HepG2 (cell line): Measurements from ENCODE around the gene KCNG4.

Experiments
- ASH2L ChIP-seq: fragments of 300-600, 200-600 bp; sonication (generic); IDR thresholded peaks from 2 replicates; pipeline ENCODE4 v1.7.0; 2017; ENCODE audit warnings: low read depth, mild to moderate bottlenecking, moderate library complexity, mixed read lengths, low read length; ENCODE audit not compliant: insufficient read length
- BRD4 ChIP-seq: sonication (generic); formaldehyde crosslinking; IDR thresholded peaks from 2 replicates; pipeline ENCODE4 v1.4.0; 2020; ENCODE audit warnings: missing genetic modification reagents
- JUN ChIP-seq: sonication (generic); formaldehyde crosslinking; IDR thresholded peaks from 2 replicates; pipeline ENCODE4 v1.4.0; 2020; ENCODE audit warnings: mild to moderate bottlenecking, missing genetic modification reagents
- NFATC3 ChIP-seq: sonication (generic); formaldehyde crosslinking; IDR thresholded peaks from 2 replicates; pipeline ENCODE4 v1.5.1; 2020; ENCODE audit warnings: mild to moderate bottlenecking, missing genetic modification reagents
- POLR2A ChIP-seq, 2 experiments: IDR thresholded peaks; 2 replicates each; pipeline ENCODE4 v1.6.1; 2011; ENCODE audit warnings: low read depth in 2 of 2, low read length in 2 of 2, mild to moderate bottlenecking in 1 of 2, moderate library complexity in 1 of 2; ENCODE audit not compliant: insufficient read depth in 1 of 2
- PRDM10 ChIP-seq: sonication (generic); formaldehyde crosslinking; IDR thresholded peaks from 2 replicates; pipeline ENCODE4 v1.4.0; 2020; ENCODE audit warnings: low read depth, missing genetic modification reagents
- RELA ChIP-seq: sonication (generic); formaldehyde crosslinking; IDR thresholded peaks from 2 replicates; pipeline ENCODE4 v1.4.0; 2020; ENCODE audit warnings: missing genetic modification reagents
- TAF1 ChIP-seq: sonication (generic); formaldehyde crosslinking; IDR thresholded peaks from 2 replicates; pipeline ENCODE4 v1.4.0; 2020; ENCODE audit warnings: missing genetic modification reagents
- U2AF1 ChIP-seq: fragments of 200-400 bp; formaldehyde crosslinking; optimal IDR thresholded peaks from 2 replicates; pipeline ENCODE3; 2017; ENCODE audit warnings: mild to moderate bottlenecking, low read depth, low read length
- WIZ ChIP-seq: sonication (generic); formaldehyde crosslinking; IDR thresholded peaks from 2 replicates; pipeline ENCODE4 v1.5.1; 2020; ENCODE audit warnings: mild to moderate bottlenecking, missing genetic modification reagents
- ZNF121 ChIP-seq: sonication (generic); formaldehyde crosslinking; IDR thresholded peaks from 2 replicates; pipeline ENCODE4 v1.5.0; 2020; ENCODE audit warnings: mild to moderate bottlenecking, missing genetic modification reagents
- ZNF503 ChIP-seq: sonication (generic); formaldehyde crosslinking; IDR thresholded peaks from 2 replicates; pipeline ENCODE4 v1.4.0; 2020; ENCODE audit warnings: missing genetic modification reagents
- TF ChIP-seq, protein P1 (sequence below): sonication (generic); formaldehyde crosslinking; IDR thresholded peaks from 2 replicates; pipeline ENCODE4 v1.5.0; 2020; ENCODE audit warnings: mild to moderate bottlenecking, missing genetic modification reagents, moderate library complexity
- TF ChIP-seq, protein P2 (sequence below), 2 experiments: IDR thresholded peaks; 2 replicates each; pipeline ENCODE4 v1.6.1; 2011 to 2012; ENCODE audit warnings: low read length in 2 of 2, borderline replicate concordance in 1 of 2, low read depth in 1 of 2, mild to moderate bottlenecking in 1 of 2, moderate library complexity in 1 of 2

DNA sequence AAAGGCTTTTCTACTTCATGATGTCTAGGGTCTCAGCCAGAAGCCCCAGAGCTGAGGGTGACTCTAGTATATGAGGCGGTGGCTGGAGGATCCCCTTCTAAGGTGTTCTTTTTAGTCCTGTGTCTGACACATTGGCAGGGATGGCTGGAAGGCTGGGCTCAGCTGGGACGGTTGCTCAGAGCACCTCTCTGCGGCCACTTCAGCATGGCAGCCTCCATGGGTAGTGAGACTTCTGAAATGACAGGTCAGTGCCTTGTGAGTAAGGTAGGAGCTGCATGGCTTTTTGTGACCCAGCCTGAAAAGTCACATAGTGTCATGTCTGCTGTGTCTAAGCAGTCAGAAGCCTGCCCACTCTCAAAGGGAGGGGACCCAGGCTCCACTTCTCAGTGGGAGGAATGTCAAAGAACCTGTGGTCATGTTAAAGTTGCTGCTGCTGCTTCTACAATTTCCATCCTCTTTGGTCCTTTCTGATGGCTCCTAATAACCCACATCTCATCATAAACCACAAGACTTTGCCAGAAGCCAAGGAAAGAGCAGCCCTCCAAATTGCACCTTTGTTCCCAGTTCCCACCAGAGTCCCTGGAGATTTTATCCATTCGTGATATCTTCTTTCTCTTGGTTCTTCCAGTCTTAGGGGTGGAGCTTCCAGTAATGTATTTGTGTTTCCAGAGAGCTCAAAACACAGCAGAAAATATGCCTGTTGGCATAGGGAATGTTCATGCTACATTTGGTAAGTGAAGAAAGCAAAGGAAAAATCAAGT lies 15.4 kb upstream of the KCNG4 start:
- TF ChIP-seq TAF1 (CRISPR knock-in tag) (no peak), POLR2A (IDR thresholded peaks at IDR 0.05; ENCODE audit: insufficient read depth in 1 of 2, low read depth in 2 of 2, low read length in 2 of 2) (no peak), WIZ (CRISPR knock-in tag) (no peak), ZNF121 (CRISPR knock-in tag) (no peak), ASH2L (no peak), ZNF503 (CRISPR knock-in tag) (no peak), RELA (CRISPR knock-in tag) (no peak), JUN (CRISPR knock-in tag) (no peak), NFATC3 (no peak), PRDM10 (no peak), U2AF1 (no peak), BRD4 (no peak)
- TF ChIP-seq, protein P1, sequence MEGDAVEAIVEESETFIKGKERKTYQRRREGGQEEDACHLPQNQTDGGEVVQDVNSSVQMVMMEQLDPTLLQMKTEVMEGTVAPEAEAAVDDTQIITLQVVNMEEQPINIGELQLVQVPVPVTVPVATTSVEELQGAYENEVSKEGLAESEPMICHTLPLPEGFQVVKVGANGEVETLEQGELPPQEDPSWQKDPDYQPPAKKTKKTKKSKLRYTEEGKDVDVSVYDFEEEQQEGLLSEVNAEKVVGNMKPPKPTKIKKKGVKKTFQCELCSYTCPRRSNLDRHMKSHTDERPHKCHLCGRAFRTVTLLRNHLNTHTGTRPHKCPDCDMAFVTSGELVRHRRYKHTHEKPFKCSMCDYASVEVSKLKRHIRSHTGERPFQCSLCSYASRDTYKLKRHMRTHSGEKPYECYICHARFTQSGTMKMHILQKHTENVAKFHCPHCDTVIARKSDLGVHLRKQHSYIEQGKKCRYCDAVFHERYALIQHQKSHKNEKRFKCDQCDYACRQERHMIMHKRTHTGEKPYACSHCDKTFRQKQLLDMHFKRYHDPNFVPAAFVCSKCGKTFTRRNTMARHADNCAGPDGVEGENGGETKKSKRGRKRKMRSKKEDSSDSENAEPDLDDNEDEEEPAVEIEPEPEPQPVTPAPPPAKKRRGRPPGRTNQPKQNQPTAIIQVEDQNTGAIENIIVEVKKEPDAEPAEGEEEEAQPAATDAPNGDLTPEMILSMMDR: no peak
- TF ChIP-seq, protein P2, sequence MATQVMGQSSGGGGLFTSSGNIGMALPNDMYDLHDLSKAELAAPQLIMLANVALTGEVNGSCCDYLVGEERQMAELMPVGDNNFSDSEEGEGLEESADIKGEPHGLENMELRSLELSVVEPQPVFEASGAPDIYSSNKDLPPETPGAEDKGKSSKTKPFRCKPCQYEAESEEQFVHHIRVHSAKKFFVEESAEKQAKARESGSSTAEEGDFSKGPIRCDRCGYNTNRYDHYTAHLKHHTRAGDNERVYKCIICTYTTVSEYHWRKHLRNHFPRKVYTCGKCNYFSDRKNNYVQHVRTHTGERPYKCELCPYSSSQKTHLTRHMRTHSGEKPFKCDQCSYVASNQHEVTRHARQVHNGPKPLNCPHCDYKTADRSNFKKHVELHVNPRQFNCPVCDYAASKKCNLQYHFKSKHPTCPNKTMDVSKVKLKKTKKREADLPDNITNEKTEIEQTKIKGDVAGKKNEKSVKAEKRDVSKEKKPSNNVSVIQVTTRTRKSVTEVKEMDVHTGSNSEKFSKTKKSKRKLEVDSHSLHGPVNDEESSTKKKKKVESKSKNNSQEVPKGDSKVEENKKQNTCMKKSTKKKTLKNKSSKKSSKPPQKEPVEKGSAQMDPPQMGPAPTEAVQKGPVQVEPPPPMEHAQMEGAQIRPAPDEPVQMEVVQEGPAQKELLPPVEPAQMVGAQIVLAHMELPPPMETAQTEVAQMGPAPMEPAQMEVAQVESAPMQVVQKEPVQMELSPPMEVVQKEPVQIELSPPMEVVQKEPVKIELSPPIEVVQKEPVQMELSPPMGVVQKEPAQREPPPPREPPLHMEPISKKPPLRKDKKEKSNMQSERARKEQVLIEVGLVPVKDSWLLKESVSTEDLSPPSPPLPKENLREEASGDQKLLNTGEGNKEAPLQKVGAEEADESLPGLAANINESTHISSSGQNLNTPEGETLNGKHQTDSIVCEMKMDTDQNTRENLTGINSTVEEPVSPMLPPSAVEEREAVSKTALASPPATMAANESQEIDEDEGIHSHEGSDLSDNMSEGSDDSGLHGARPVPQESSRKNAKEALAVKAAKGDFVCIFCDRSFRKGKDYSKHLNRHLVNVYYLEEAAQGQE (IDR thresholded peaks at IDR 0.05; ENCODE audit: borderline replicate concordance in 1 of 2, low read depth in 1 of 2, low read length in 2 of 2): no peak
